ENCODE data around the gene FAM180B. TPM values are rescaled to one million over a fixed set of nuclear protein-coding genes. Genes with fewer than 3 reads are reported as not detected.

The FAM180B gene
- total and polyA plus RNA-seq, 11 donors: 0.15 to 1.3 (median 0.27) TPM; not detected in 4

GRCh38 chr11:47566149-47566698, 20.3 kb upstream of the FAM180B start:
- peak overlapping the region in 9 of 12 donors; percentile 41 to 92 (median 83) for H3K27ac ChIP-seq
- 43 to 58% (median 48%) methylated on average over 17 of the region's 17 CpGs for WGBS, 4 donors
- ATAC-seq (peak in 1 of 4 donors; percentile 7), DNase-seq (no peak)
- H3K9me3 ChIP-seq: no peaks in the 10 kb centered on the region
- TF ChIP-seq POLR2A (IDR thresholded peaks at IDR 0.05): no peak
- intact Hi-C loops (cut with DNase I): loop anchor here in 1 of 10 donors (5.0 kb wide), 1 partner anchor 51 kb away; no protein-coding TSS in a partner anchor
- no peaks in the 10 kb centered on the region for H3K27me3 ChIP-seq
- peaks cover 0 to 30% (median 16%) of the 10 kb centered on the region in 12 donors for H3K4me1 ChIP-seq
- peak overlapping the region; percentile 65 to 97 (median 90) for H3K4me3 ChIP-seq
- peaks cover 0 to 28% (median 13%) of the 10 kb centered on the region in 9 donors for H3K36me3 ChIP-seq

GRCh38 chr11:47569646-47570045, 16.8 kb upstream of the FAM180B start:
- intact Hi-C loops (cut with DNase I): loop anchor here in 1 of 10 donors (5.0 kb wide), 1 partner anchor 48 kb away; no protein-coding TSS in a partner anchor
- peaks cover 0 to 63% (median 47%) of the 10 kb centered on the region in 9 donors for H3K36me3 ChIP-seq
- WGBS, 4 donors: 97 to 98% (median 98%) methylated on average over 6 to 7 of the region's 7 CpGs
- ATAC-seq (no peak), DNase-seq (no peak)
- TF ChIP-seq POLR2A (IDR thresholded peaks at IDR 0.05): no peak
- no peak for TF ChIP-seq CTCF (IDR thresholded peaks at IDR 0.05)
- no peak overlapping the region for H3K27ac ChIP-seq
- peaks cover 3 to 48% (median 38%) of the 10 kb centered on the region in 12 donors for H3K4me1 ChIP-seq
- H3K9me3 ChIP-seq: no peaks in the 10 kb centered on the region
- H3K4me3 ChIP-seq: no peak overlapping the region
- no peaks in the 10 kb centered on the region for H3K27me3 ChIP-seq

GRCh38 chr11:47570651-47571356, 15.7 kb upstream of the FAM180B start:
- ATAC-seq (no peak), DNase-seq (no peak)
- WGBS, 4 donors: 86 to 95% (median 90%) methylated on average over 3 of the region's 3 CpGs
- intact Hi-C loops (cut with DNase I): no loop called here
- H3K4me1 ChIP-seq: peaks cover 0 to 42% (median 32%) of the 10 kb centered on the region in 12 donors
- TF ChIP-seq POLR2A (IDR thresholded peaks at IDR 0.05) (no peak), CTCF (IDR thresholded peaks at IDR 0.05) (no peak)
- no peaks in the 10 kb centered on the region for H3K9me3 ChIP-seq
- no peak overlapping the region for H3K27ac ChIP-seq
- no peaks in the 10 kb centered on the region for H3K27me3 ChIP-seq
- H3K4me3 ChIP-seq: no peak overlapping the region
- H3K36me3 ChIP-seq: peaks cover 0 to 74% (median 59%) of the 10 kb centered on the region in 9 donors

- no peaks in the 10 kb centered on the region for H3K27me3 ChIP-seq
- TF ChIP-seq CTCF (IDR thresholded peaks at IDR 0.05) (no peak), POLR2A (IDR thresholded peaks at IDR 0.05) (no peak)
- intact Hi-C loops (cut with DNase I): no loop called here
Observed at GRCh38 chr11:47571357-47571729, 15.1 kb upstream of the FAM180B start.

More at GRCh38 chr11:47571357-47571729, 15.1 kb upstream of the FAM180B start:
- Histone ChIP-seq H3K4me3 (no peak overlapping the region), H3K27ac (peak overlapping the region in 1 of 12 donors; percentile 58), H3K9me3 (no peaks in the 10 kb centered on the region), H3K4me1 (peaks cover 0 to 38% (median 30%) of the 10 kb centered on the region in 12 donors), H3K36me3 (peaks cover 0 to 80% (median 62%) of the 10 kb centered on the region in 9 donors)
- no peak for ATAC-seq
- 74 to 85% (median 84%) methylated on average over 4 of the region's 4 CpGs for WGBS, 4 donors
- DNase-seq: no peak

Measured in heart left ventricle (tissue), 16 donors.